Measurements from ENCODE around the gene TPTE.
"Not testable (repeated sequence)": the region's sequence is repeated elsewhere in the genome, so short reads cannot be mapped to it uniquely, and the experiment has no call there.

GRCh38 chr21:10639746-10640145 is 118.4 kb downstream of the TPTE start:
- TF ChIP-seq CTCF (conservative IDR thresholded peaks at IDR 0.05; ENCODE audit: low read depth, low read length); EZH2 (IDR thresholded peaks at IDR 0.05; ENCODE audit: low read length, unreplicated experiment); EZH2phosphoT487 (IDR thresholded peaks at IDR 0.05; ENCODE audit: borderline replicate concordance, low read length): not testable (repeated sequence)
